SK-N-SH (cell line): Measurements from ENCODE around the gene TRMT1. TPM values are rescaled to one million over a fixed set of nuclear protein-coding genes. Genes with fewer than 3 reads are reported as not detected.

Experiments
- CTCF ChIA-PET: fragments of 300-600, 350-600 bp; formaldehyde crosslinking; extraction: SDS; loops from one replicate; lab custom pipeline; 2021; lab: Yijun Ruan, JAX
- POLR2A ChIA-PET: fragments of 350-600 bp; sonication (Branson Sonifier 250); formaldehyde crosslinking; extraction: SDS; loops from one replicate; lab custom pipeline; 2020; ENCODE audit warnings: antibody characterized with exemption, inconsistent platforms; lab: Yijun Ruan, JAX
- DNase-seq: peaks from one replicate; pipeline ENCODE4 v3.0.0; 2012
- H2AFZ ChIP-seq: fragments of 200-600 bp; sonication (generic); 2 replicates; pipeline ENCODE4 v1.8.1; 2016; ENCODE audit warnings: antibody characterized with exemption, mild to moderate bottlenecking, low read depth
- H3F3A ChIP-seq: fragments of 200-600 bp; sonication (generic); replicated peaks from 2 replicates; pipeline ENCODE3; 2016; ENCODE audit warnings: antibody characterized with exemption, mild to moderate bottlenecking; ENCODE audit not compliant: insufficient read depth
- H3K27ac ChIP-seq, 2 experiments: fragments of 200-500 bp in 1 of 2; fragments of 200-600 bp in 1 of 2; sonication (Bioruptor generic) in 1 of 2; sonication (generic), shearing (Covaris generic) in 1 of 2; 2 replicates each; pipeline versions ENCODE4 v1.5.1 to v1.6.1; 2014 to 2016; ENCODE audit warnings: low read depth in 2 of 2, inconsistent platforms in 1 of 2, low read length in 1 of 2, mild to moderate bottlenecking in 1 of 2, mixed read lengths in 1 of 2
- H3K27me3 ChIP-seq: fragments of 200-600 bp; sonication (generic), shearing (Covaris generic); 2 replicates; pipeline ENCODE4 v1.6.1; 2016; ENCODE audit warnings: mixed run types; ENCODE audit not compliant: insufficient read depth
- H3K36me3 ChIP-seq, 2 experiments: fragments of 200-500 bp in 1 of 2; fragments of 200-600 bp in 1 of 2; sonication (Bioruptor generic) in 1 of 2; sonication (generic) in 1 of 2; replicated peaks in 1 of 2; 2 replicates each; pipeline versions ENCODE3 to v1.5.1; 2014 to 2016; ENCODE audit warnings: low read length in 1 of 2, mild to moderate bottlenecking in 1 of 2; ENCODE audit not compliant: insufficient read depth in 2 of 2, control insufficient read depth in 1 of 2
- H3K4me1 ChIP-seq, 2 experiments: fragments of 200-500 bp in 1 of 2; fragments of 200-600 bp in 1 of 2; sonication (Bioruptor generic) in 1 of 2; sonication (generic), shearing (Covaris generic) in 1 of 2; 2 replicates each; pipeline versions ENCODE4 v1.5.1 to v1.6.1; 2014 to 2016; ENCODE audit warnings: low read depth in 1 of 2, low read length in 1 of 2, mixed run types in 1 of 2; ENCODE audit not compliant: insufficient read depth in 2 of 2, control insufficient read depth in 1 of 2
- H3K4me2 ChIP-seq: fragments of 200-600 bp; sonication (generic), shearing (Covaris generic); 2 replicates; pipeline ENCODE4 v1.6.1; 2017; ENCODE audit warnings: mixed run types
- H3K4me3 ChIP-seq, 2 experiments: fragments of 200-500 bp in 1 of 2; fragments of 200-600 bp in 1 of 2; sonication (Bioruptor generic) in 1 of 2; sonication (generic), shearing (Covaris generic) in 1 of 2; 2 replicates each; pipeline versions ENCODE4 v1.5.1 to v1.8.1; 2014 to 2016; ENCODE audit warnings: low read depth in 2 of 2, inconsistent platforms in 1 of 2, low read length in 1 of 2, mild to moderate bottlenecking in 1 of 2, mixed read lengths in 1 of 2, moderate library complexity in 1 of 2
- H3K79me2 ChIP-seq: fragments of 200-600 bp; sonication (generic); 2 replicates; pipeline ENCODE4 v1.8.1; 2017; ENCODE audit warnings: mild to moderate bottlenecking; ENCODE audit not compliant: insufficient read depth
- H3K9ac ChIP-seq: fragments of 200-600 bp; sonication (generic); 2 replicates; pipeline ENCODE4 v1.6.1; 2017; ENCODE audit warnings: mixed run types
- H3K9me2 ChIP-seq: fragments of 200-600 bp; sonication (generic); 2 replicates; pipeline ENCODE4 v1.6.1; 2017; ENCODE audit warnings: mixed run types
- H3K9me3 ChIP-seq: fragments of 200-600 bp; sonication (generic); 2 replicates; pipeline ENCODE4 v1.6.1; 2017; ENCODE audit warnings: mixed run types, mild to moderate bottlenecking, moderate library complexity
- H4K20me1 ChIP-seq: fragments of 200-600 bp; sonication (generic); 2 replicates; pipeline ENCODE4 v1.6.1; 2017; ENCODE audit warnings: mild to moderate bottlenecking, mixed run types; ENCODE audit not compliant: insufficient read depth
- CTCF ChIP-seq: fragments of 200-600 bp; sonication (generic); IDR thresholded peaks from 2 replicates; pipeline ENCODE4 v1.6.1; 2017; ENCODE audit warnings: antibody characterized with exemption, mild to moderate bottlenecking, moderate library complexity
- ELF1 ChIP-seq: IDR thresholded peaks from 2 replicates; pipeline ENCODE4 v1.4.0; 2012
- EP300 ChIP-seq, 2 experiments: IDR thresholded peaks; 2 replicates each; pipeline versions ENCODE4 v1.4.0 to v1.6.1; 2012; ENCODE audit warnings: borderline replicate concordance in 1 of 2, low read depth in 1 of 2, low read length in 1 of 2
- GATA2 ChIP-seq: sonication (generic); formaldehyde crosslinking; IDR thresholded peaks from 2 replicates; pipeline ENCODE4 v1.5.0; 2020; ENCODE audit warnings: mild to moderate bottlenecking, missing genetic modification reagents
- IRF3 ChIP-seq: fragments of 150-350 bp; IDR thresholded peaks from 2 replicates; pipeline ENCODE4 v1.6.1; 2016; ENCODE audit warnings: mild to moderate bottlenecking, low read depth, low read length
- MAX ChIP-seq: IDR thresholded peaks from 2 replicates; pipeline ENCODE4 v1.4.0; 2012; ENCODE audit warnings: low read depth
- MEF2A ChIP-seq: IDR thresholded peaks from 2 replicates; pipeline ENCODE4 v1.4.0; 2012; ENCODE audit warnings: low read depth, borderline replicate concordance
- NFIC ChIP-seq: IDR thresholded peaks from 2 replicates; pipeline ENCODE4 v1.4.0; 2012; ENCODE audit warnings: borderline replicate concordance
- NRF1 ChIP-seq: IDR thresholded peaks from 2 replicates; pipeline ENCODE4 v1.6.1; 2012; ENCODE audit warnings: low read depth, mild to moderate bottlenecking, low read length
- POLR2AphosphoS5 ChIP-seq: IDR thresholded peaks from 2 replicates; pipeline ENCODE4 v1.6.1; 2012; ENCODE audit warnings: low read depth, low read length
- RCOR1 ChIP-seq: fragments of 150-350 bp; IDR thresholded peaks from 2 replicates; pipeline ENCODE4 v1.6.1; 2017; ENCODE audit warnings: antibody characterized with exemption, low read length
- RFX5 ChIP-seq: IDR thresholded peaks from 2 replicates; pipeline ENCODE4 v1.6.1; 2012; ENCODE audit warnings: mild to moderate bottlenecking, improper control_type of control experiment, low read length
- RXRA ChIP-seq: IDR thresholded peaks from 2 replicates; pipeline ENCODE4 v1.4.0; 2012; ENCODE audit warnings: low read depth, mild to moderate bottlenecking, borderline replicate concordance
- SMC3 ChIP-seq: IDR thresholded peaks from 2 replicates; pipeline ENCODE4 v1.6.1; 2012; ENCODE audit warnings: low read depth, low read length, improper control_type of control experiment
- TCF12 ChIP-seq: IDR thresholded peaks from 2 replicates; pipeline ENCODE4 v1.4.0; 2012
- USF1 ChIP-seq: IDR thresholded peaks from 2 replicates; pipeline ENCODE4 v1.4.0; 2012; ENCODE audit warnings: low read depth, borderline replicate concordance
- YY1 ChIP-seq: IDR thresholded peaks from 2 replicates; pipeline ENCODE4 v1.4.0; 2012; ENCODE audit warnings: low read depth, mild to moderate bottlenecking
- WGBS: methylation state at CpG from one replicate; pipeline ENCODE4 v1.1.6; 2017; ENCODE audit warnings: low lambda C conversion rate; 5-methylcytosine and 5-hydroxymethylcytosine counted together
- polyA plus RNA-seq, 3 experiments: library from polyadenylated mRNA; depleted of rRNA; stranded (reverse); fragments of >200 nt; gene quantifications; 2 replicates each; pipeline ENCODE4 v1.2.3, GENCODE V29; 2012

Gene TRMT1
- polyA plus RNA-seq, 1 of the 3 experiments (the other 2 are of a cell fraction), result 64.9 TPM

GRCh38 chr19:13086341-13086740 is 30.2 kb downstream of the TRMT1 start:
- Histone ChIP-seq H3K4me1 (peaks cover 12 to 34% of the 10 kb centered on the region in 2 experiments), H2AFZ (no peak overlapping the region), H3K27ac (no peak overlapping the region), H3K27me3 (no peaks in the 10 kb centered on the region), H3F3A (no peaks in the 10 kb centered on the region), H3K4me3 (no peak overlapping the region), H3K9ac (no peak overlapping the region), H3K9me3 (no peaks in the 10 kb centered on the region), H3K4me2 (no peak overlapping the region), H3K79me2 (no peaks in the 10 kb centered on the region), H3K9me2 (no peaks in the 10 kb centered on the region), H3K36me3 (peaks cover 0 to 40% of the 10 kb centered on the region in 2 experiments), H4K20me1 (no peaks in the 10 kb centered on the region)
- POLR2A ChIA-PET, result no interaction called here
- no CpG with 5 or more reads among the region's 2 CpGs for WGBS
- no peak for DNase-seq
- TF ChIP-seq RCOR1 (no peak), TCF12 (no peak), ELF1 (no peak), MAX (no peak), POLR2AphosphoS5 (no peak), NRF1 (no peak), IRF3 (no peak), RFX5 (no peak), GATA2 (CRISPR knock-in tag) (no peak), USF1 (no peak), YY1 (no peak)
- CTCF ChIA-PET, result interaction anchor here (0.6 to 6.6 kb wide), 11 partner anchors 8 to 121 kb away, joined by 3 to 34 read pairs (median 6); no protein-coding TSS in a partner anchor

- ChIA-PET CTCF (interaction anchor here (0.8 to 6.6 kb wide), 10 partner anchors 8 to 120 kb away, joined by 3 to 34 read pairs (median 7); no protein-coding TSS in a partner anchor), POLR2A (no interaction called here)
- Histone ChIP-seq H3K9me3 (no peaks in the 10 kb centered on the region), H3K9me2 (no peaks in the 10 kb centered on the region), H4K20me1 (no peaks in the 10 kb centered on the region), H3K4me1 (peaks cover 5 to 27% of the 10 kb centered on the region in 2 experiments; a peak in 3 of 4 replicates), H3F3A (no peaks in the 10 kb centered on the region), H3K4me3 (no peak overlapping the region), H3K27ac (no peak overlapping the region), H2AFZ (no peak overlapping the region), H3K79me2 (no peaks in the 10 kb centered on the region), H3K27me3 (no peaks in the 10 kb centered on the region), H3K4me2 (no peak overlapping the region), H3K9ac (no peak overlapping the region), H3K36me3 (peaks cover 0 to 40% of the 10 kb centered on the region in 2 experiments)
- TF ChIP-seq USF1 (no peak), EP300 (IDR thresholded peaks at IDR 0.05; ENCODE audit: borderline replicate concordance in 1 of 2, low read depth in 1 of 2, low read length in 1 of 2) (no peak), CTCF (no peak), MEF2A (no peak), NFIC (no peak), SMC3 (no peak), RXRA (no peak)
- no peak for DNase-seq
- WGBS, result 77% methylated on average over 7 of the region's 7 CpGs
Measured at GRCh38 chr19:13085666-13086065, 30.9 kb downstream of the TRMT1 start.
